Spleen (tissue), 7 donors: ENCODE measurements around the gene MUC20.

Experiments
- POLR2A ChIP-seq, 3 donors: fragments of 450-650 bp; IDR thresholded peaks; one replicate each; pipeline ENCODE4 v1.5.1; 2017; ENCODE audit warnings: antibody characterized with exemption in 3 of 3, mild to moderate bottlenecking in 1 of 3
- POLR2AphosphoS5 ChIP-seq, 3 donors: sonication (generic); formaldehyde crosslinking; IDR thresholded peaks; one replicate each; pipeline ENCODE4 v1.5.1; 2017; ENCODE audit warnings: antibody characterized with exemption in 3 of 3
- TF ChIP-seq, protein P1 (sequence below), 11 experiments: fragments of 200-600 bp in 7 of 11; fragments of 450-650 bp in 4 of 11; sonication (generic) in 4 of 11; IDR thresholded peaks in 8 of 11; conservative IDR thresholded peaks in 3 of 11; 1 replicate in 7 of 11; 2 replicates in 4 of 11; pipeline versions ENCODE4 v1.4.0 to v1.8.0; 2016 to 2021; ENCODE audit warnings: antibody characterized with exemption in 11 of 11, inconsistent platforms in 4 of 11, mild to moderate bottlenecking in 1 of 11
- donor health status: DM: no; HTN: no; CAD: no; lungs with moderate emphysema.
- donor health status: DM: no; HTN: no; CAD: no.
- donor health status: DM: no; HTN: no; CAD: no.

DNA sequence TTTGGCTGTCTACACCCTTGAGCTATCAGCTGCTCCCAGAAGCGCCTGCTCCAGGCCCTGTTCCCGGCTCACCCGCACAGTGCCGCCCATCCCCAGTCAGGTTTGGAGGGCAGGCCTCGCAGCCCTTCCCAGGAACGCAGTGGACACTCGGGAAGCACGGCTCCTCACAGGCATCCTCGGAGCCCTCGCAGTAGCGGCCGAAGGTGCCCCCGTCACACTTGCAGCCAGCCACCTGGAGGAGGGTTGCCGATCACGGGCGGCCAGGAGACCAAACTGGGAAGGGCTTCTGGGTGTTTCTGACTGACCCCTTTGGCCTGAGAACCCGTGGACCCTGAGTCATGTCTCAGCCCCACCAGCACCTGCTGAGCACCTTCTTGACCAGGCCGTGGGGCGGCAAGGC, 33.4 kb downstream of the MUC20 start:
- TF ChIP-seq, protein P1, sequence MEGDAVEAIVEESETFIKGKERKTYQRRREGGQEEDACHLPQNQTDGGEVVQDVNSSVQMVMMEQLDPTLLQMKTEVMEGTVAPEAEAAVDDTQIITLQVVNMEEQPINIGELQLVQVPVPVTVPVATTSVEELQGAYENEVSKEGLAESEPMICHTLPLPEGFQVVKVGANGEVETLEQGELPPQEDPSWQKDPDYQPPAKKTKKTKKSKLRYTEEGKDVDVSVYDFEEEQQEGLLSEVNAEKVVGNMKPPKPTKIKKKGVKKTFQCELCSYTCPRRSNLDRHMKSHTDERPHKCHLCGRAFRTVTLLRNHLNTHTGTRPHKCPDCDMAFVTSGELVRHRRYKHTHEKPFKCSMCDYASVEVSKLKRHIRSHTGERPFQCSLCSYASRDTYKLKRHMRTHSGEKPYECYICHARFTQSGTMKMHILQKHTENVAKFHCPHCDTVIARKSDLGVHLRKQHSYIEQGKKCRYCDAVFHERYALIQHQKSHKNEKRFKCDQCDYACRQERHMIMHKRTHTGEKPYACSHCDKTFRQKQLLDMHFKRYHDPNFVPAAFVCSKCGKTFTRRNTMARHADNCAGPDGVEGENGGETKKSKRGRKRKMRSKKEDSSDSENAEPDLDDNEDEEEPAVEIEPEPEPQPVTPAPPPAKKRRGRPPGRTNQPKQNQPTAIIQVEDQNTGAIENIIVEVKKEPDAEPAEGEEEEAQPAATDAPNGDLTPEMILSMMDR (IDR thresholded peaks at IDR 0.05 in 8 of 11, conservative IDR thresholded peaks at IDR 0.05 in 3 of 11) = no peak
- TF ChIP-seq POLR2A (IDR thresholded peaks at IDR 0.05) (no peak), POLR2AphosphoS5 (IDR thresholded peaks at IDR 0.05) (no peak)
